ENCODE data around the gene TAPT1. TPM values are rescaled to one million over a fixed set of nuclear protein-coding genes. Genes with fewer than 3 reads are reported as not detected.
A peak's percentile ranks its signal among the peaks of the same experiment; 100 is the strongest.

The TAPT1 gene
- total RNA-seq, 5 donors from 2014 or later (not counting 1 experiment from before 2014, with no cell fraction given), result 41.1 to 77.9 (median 50.3) TPM

DNA sequence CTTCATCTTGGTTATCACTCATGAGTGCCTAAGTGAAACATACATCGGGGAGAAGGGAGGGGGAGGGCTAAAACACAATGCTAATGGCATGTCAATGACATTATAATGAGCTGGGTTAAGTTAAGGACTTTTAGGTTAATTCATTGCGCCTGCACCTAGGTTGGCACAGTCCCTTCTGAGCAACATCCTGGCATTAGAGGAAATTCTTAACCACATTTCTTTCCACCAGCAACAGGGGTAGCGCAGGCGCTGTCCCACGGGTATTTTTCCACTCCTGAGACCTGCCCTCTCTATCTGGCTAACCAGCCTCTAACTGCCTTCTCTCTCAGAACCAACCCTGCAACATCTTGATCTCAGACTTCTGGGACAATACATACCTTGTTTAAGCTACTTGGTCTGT, 103.5 kb downstream of the TAPT1 start:
- Histone ChIP-seq H3K9me3 (no peaks in the 10 kb centered on the region), H3K36me3 (ENCODE audit: control insufficient read depth in 2 of 2, extremely low read depth in 1 of 2, insufficient read depth in 1 of 2, low read length in 1 of 2) (no peaks in the 10 kb centered on the region), H3K27me3 (replicated peaks in 1 of 2; ENCODE audit: control insufficient read depth in 2 of 2, extremely low read depth in 1 of 2, insufficient read depth in 2 of 2, low read length in 1 of 2) (peaks cover 0 to 29% of the 10 kb centered on the region in 2 experiments), H3K4me1 (ENCODE audit: control insufficient read depth in 1 of 2, extremely low read depth in 1 of 2, insufficient read depth in 2 of 2, low read length in 2 of 2) (peaks cover 27 to 29% of the 10 kb centered on the region in 2 experiments), H3K4me3 (ENCODE audit: control insufficient read depth in 1 of 2, extremely low read depth in 1 of 2, low read length in 1 of 2) (no peak overlapping the region), H3K27ac (ENCODE audit: low read length) (no peak overlapping the region)
- H3K4me3 Mint-ChIP-seq, result peak overlapping the region in 1 of 3 donors; percentile 27
- H3K9me3 Mint-ChIP-seq, result no peaks in the 10 kb centered on the region
- CTCF ChIA-PET, result interaction anchor here in 1 of 2 donors (0.6 kb wide), 1 partner anchor 1525 kb away, joined by 3 read pairs; no protein-coding TSS in a partner anchor
- no peaks in the 10 kb centered on the region for H3K36me3 Mint-ChIP-seq
- peaks cover 0 to 2% of the 10 kb centered on the region in 2 donors for H3K27me3 Mint-ChIP-seq
- peak in 10 of 35 experiments; percentile 1 to 31 (median 6) for DNase-seq
- peak; percentile 35 to 80 (median 68) for ATAC-seq (replicated peaks in 1 of 4)
- 0% methylated on average over 3 of the region's 5 CpGs for WGBS (ENCODE audit: insufficient coverage)
- H3K4me1 Mint-ChIP-seq, result peaks cover 20 to 35% (median 21%) of the 10 kb centered on the region in 3 donors
- H3K27ac Mint-ChIP-seq, result no peak overlapping the region
- POLR2A ChIA-PET, result no interaction called here

DNA sequence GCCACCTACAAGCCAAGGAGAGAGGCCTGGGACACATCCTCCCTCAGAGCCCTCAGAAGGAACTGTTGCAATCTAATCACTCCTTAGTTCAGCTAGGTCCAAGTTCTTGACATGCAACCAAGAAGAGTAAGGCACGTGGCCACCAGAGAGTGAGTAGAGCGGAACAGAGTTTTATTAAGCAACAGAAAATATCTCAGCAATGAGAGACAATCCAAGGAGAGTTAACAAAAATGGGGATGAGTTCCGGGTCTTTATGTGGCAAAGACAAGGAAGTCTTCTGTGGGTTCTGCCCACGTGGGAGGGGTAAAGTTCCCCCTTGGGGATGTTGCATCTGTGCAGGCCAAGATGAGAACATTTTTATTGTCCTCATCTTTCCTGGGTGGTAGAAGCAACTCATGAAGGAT, 104.0 kb downstream of the TAPT1 start:
- H3K9me3 Mint-ChIP-seq, result no peaks in the 10 kb centered on the region
- H3K27me3 Mint-ChIP-seq, result peaks cover 0 to 2% of the 10 kb centered on the region in 2 donors
- WGBS (ENCODE audit: insufficient coverage), result 67% methylated on average over 4 of the region's 4 CpGs
- no peak overlapping the region for H3K4me3 ChIP-seq (ENCODE audit: control insufficient read depth in 1 of 2, extremely low read depth in 1 of 2, low read length in 1 of 2)
- H3K4me1 ChIP-seq (ENCODE audit: control insufficient read depth in 1 of 2, extremely low read depth in 1 of 2, insufficient read depth in 2 of 2, low read length in 2 of 2), result peaks cover 27 to 29% of the 10 kb centered on the region in 2 experiments
- no peaks in the 10 kb centered on the region for H3K36me3 Mint-ChIP-seq
- CTCF ChIA-PET, result no interaction called here
- H3K27me3 ChIP-seq (replicated peaks in 1 of 2; ENCODE audit: control insufficient read depth in 2 of 2, extremely low read depth in 1 of 2, insufficient read depth in 2 of 2, low read length in 1 of 2), result peaks cover 0 to 29% of the 10 kb centered on the region in 2 experiments
- H3K27ac ChIP-seq (ENCODE audit: low read length), result no peak overlapping the region
- H3K36me3 ChIP-seq (ENCODE audit: control insufficient read depth in 2 of 2, extremely low read depth in 1 of 2, insufficient read depth in 1 of 2, low read length in 1 of 2), result no peaks in the 10 kb centered on the region
- peak overlapping the region in 1 of 3 donors; percentile 27 for H3K4me3 Mint-ChIP-seq
- DNase-seq (no peak), ATAC-seq (replicated peaks in 1 of 4) (no peak)
- no peaks in the 10 kb centered on the region for H3K9me3 ChIP-seq
- POLR2A ChIA-PET, result no interaction called here
- H3K27ac Mint-ChIP-seq, result no peak overlapping the region
- peaks cover 20 to 35% (median 21%) of the 10 kb centered on the region in 3 donors for H3K4me1 Mint-ChIP-seq

DNA sequence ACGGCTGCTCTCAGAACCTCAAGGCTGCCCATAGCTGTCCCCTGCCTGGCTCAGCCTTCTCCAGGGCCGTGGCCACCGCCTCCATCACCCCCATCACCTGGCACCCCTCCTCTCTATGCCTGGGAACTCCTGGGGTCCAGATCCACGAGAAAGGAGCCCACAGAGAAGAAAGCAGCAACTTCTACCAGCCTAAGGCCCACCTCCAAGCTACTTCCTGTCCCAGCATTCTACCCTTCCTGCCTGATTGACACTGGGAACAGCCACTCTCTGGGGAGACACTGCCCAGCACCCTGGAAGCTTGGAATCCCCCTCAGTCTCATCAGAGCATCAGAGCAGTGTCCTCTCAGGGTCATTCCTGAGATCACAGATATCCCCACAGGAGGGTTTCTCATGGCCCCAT, 105.6 kb downstream of the TAPT1 start:
- ChIA-PET CTCF (no interaction called here), POLR2A (interaction anchor here in 1 of 2 donors (0.6 kb wide), 1 partner anchor 215 kb away, joined by 16 read pairs; no protein-coding TSS in a partner anchor)
- ATAC-seq (replicated peaks in 1 of 4) (no peak), DNase-seq (no peak)
- peaks cover 27 to 29% of the 10 kb centered on the region in 2 experiments for H3K4me1 ChIP-seq (ENCODE audit: control insufficient read depth in 1 of 2, extremely low read depth in 1 of 2, insufficient read depth in 2 of 2, low read length in 2 of 2)
- Mint-ChIP-seq H3K27ac (no peak overlapping the region), H3K9me3 (no peaks in the 10 kb centered on the region), H3K4me1 (peaks cover 20 to 35% (median 21%) of the 10 kb centered on the region in 3 donors), H3K4me3 (no peak overlapping the region), H3K27me3 (peaks cover 0 to 7% of the 10 kb centered on the region in 2 donors), H3K36me3 (no peaks in the 10 kb centered on the region)
- no peak overlapping the region for H3K27ac ChIP-seq (ENCODE audit: low read length)
- no peaks in the 10 kb centered on the region for H3K36me3 ChIP-seq (ENCODE audit: control insufficient read depth in 2 of 2, extremely low read depth in 1 of 2, insufficient read depth in 1 of 2, low read length in 1 of 2)
- no peak overlapping the region for H3K4me3 ChIP-seq (ENCODE audit: control insufficient read depth in 1 of 2, extremely low read depth in 1 of 2, low read length in 1 of 2)
- H3K27me3 ChIP-seq (replicated peaks in 1 of 2; ENCODE audit: control insufficient read depth in 2 of 2, extremely low read depth in 1 of 2, insufficient read depth in 2 of 2, low read length in 1 of 2), result peaks cover 0 to 22% of the 10 kb centered on the region in 2 experiments
- H3K9me3 ChIP-seq, result no peaks in the 10 kb centered on the region
- WGBS (ENCODE audit: insufficient coverage), result 50% methylated on average over 1 of the region's 4 CpGs

DNA sequence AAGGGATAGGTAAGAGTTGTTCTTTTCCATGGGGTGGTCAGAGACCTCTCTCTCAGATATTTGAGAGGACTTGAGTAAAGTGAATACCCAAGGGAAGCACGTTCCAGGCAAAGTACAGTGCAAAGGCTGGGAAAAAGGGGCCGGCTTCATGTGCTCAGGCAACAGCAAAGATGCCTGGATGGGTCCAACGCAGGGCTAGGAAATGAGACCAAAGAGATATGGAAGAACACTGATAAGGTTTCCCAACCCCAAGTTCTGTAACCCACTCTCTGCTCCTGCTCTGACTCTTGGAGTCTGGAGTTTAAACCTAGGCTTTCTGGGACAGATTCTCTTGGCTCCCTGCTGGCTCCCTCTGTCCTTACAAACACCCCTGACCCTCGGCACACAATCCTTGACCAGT, 106.3 kb downstream of the TAPT1 start:
- Histone ChIP-seq H3K36me3 (ENCODE audit: control insufficient read depth in 2 of 2, extremely low read depth in 1 of 2, insufficient read depth in 1 of 2, low read length in 1 of 2) (no peaks in the 10 kb centered on the region), H3K27me3 (replicated peaks in 1 of 2; ENCODE audit: control insufficient read depth in 2 of 2, extremely low read depth in 1 of 2, insufficient read depth in 2 of 2, low read length in 1 of 2) (peaks cover 0 to 21% of the 10 kb centered on the region in 2 experiments), H3K4me3 (ENCODE audit: control insufficient read depth in 1 of 2, extremely low read depth in 1 of 2, low read length in 1 of 2) (no peak overlapping the region), H3K4me1 (ENCODE audit: control insufficient read depth in 1 of 2, extremely low read depth in 1 of 2, insufficient read depth in 2 of 2, low read length in 2 of 2) (peaks cover 25 to 29% of the 10 kb centered on the region in 2 experiments), H3K27ac (ENCODE audit: low read length) (no peak overlapping the region), H3K9me3 (no peaks in the 10 kb centered on the region)
- CTCF ChIA-PET, result no interaction called here
- Mint-ChIP-seq H3K27ac (no peak overlapping the region), H3K36me3 (no peaks in the 10 kb centered on the region), H3K9me3 (no peaks in the 10 kb centered on the region), H3K4me1 (peaks cover 20 to 35% (median 21%) of the 10 kb centered on the region in 3 donors), H3K27me3 (peaks cover 0 to 7% of the 10 kb centered on the region in 2 donors), H3K4me3 (no peak overlapping the region)
- 78% methylated on average over 4 of the region's 4 CpGs for WGBS (ENCODE audit: insufficient coverage)
- POLR2A ChIA-PET, result no interaction called here
- no peak for DNase-seq
- ATAC-seq (replicated peaks in 1 of 4), result no peak

DNA sequence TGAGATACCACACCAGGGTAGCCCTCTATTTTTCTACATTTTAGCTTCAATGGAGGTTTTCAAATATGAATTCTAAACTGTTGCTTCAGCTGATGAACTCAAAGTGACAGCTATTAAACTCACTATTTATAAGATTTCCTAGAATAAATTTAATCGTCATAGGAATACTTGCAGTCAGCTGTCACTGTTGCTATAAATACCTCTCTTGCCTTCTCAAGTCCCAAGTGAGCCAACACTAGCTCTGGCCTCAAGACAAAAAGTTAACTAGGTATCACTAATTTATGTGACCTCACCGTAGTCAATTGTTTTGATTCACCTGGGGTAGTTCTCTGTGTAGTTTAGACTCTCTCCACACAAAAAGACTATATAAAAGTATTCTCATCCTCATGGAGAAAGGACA, 108.2 kb downstream of the TAPT1 start:
- no peaks in the 10 kb centered on the region for H3K9me3 Mint-ChIP-seq
- H3K27me3 Mint-ChIP-seq, result peaks cover 7 to 16% of the 10 kb centered on the region in 2 donors
- CTCF ChIA-PET, result interaction anchor here in 1 of 2 donors (0.6 kb wide), 1 partner anchor 37 kb away, joined by 4 read pairs; no protein-coding TSS in a partner anchor
- no peak overlapping the region for H3K4me3 ChIP-seq (ENCODE audit: control insufficient read depth in 1 of 2, extremely low read depth in 1 of 2, low read length in 1 of 2)
- no peaks in the 10 kb centered on the region for H3K36me3 ChIP-seq (ENCODE audit: control insufficient read depth in 2 of 2, extremely low read depth in 1 of 2, insufficient read depth in 1 of 2, low read length in 1 of 2)
- ATAC-seq (replicated peaks in 1 of 4) (no peak), DNase-seq (no peak)
- POLR2A ChIA-PET, result no interaction called here
- no peak overlapping the region for H3K27ac ChIP-seq (ENCODE audit: low read length)
- H3K4me1 Mint-ChIP-seq, result peaks cover 12 to 25% (median 15%) of the 10 kb centered on the region in 3 donors
- H3K4me3 Mint-ChIP-seq, result no peak overlapping the region
- peaks cover 14 to 16% of the 10 kb centered on the region in 2 experiments for H3K4me1 ChIP-seq (ENCODE audit: control insufficient read depth in 1 of 2, extremely low read depth in 1 of 2, insufficient read depth in 2 of 2, low read length in 2 of 2)
- H3K27ac Mint-ChIP-seq, result no peak overlapping the region
- peaks cover 0 to 25% of the 10 kb centered on the region in 2 experiments for H3K27me3 ChIP-seq (replicated peaks in 1 of 2; ENCODE audit: control insufficient read depth in 2 of 2, extremely low read depth in 1 of 2, insufficient read depth in 2 of 2, low read length in 1 of 2)
- no peaks in the 10 kb centered on the region for H3K9me3 ChIP-seq
- no peaks in the 10 kb centered on the region for H3K36me3 Mint-ChIP-seq
- 100% methylated on average over 1 of the region's 2 CpGs for WGBS (ENCODE audit: insufficient coverage)

DNA sequence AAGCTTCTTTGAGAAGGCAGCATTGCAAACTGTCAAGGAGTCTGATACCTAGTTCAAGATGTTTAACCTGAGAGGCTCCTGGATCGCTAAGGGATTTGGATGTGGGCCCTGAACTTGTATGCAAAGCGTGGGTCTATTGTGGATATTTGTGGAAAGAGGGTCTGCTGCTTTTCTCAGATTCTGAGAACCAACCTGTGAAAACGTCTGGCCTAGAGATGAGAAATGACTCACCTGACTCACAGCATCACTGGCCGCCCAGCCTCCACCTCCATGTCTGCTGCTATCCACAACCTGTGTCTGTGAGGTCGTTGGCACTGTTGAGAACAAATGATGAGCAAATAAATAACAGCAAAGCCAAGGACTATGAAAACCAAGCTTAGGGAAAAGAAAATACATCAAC, 109.1 kb downstream of the TAPT1 start:
- no CpG with 5 or more reads among the region's 5 CpGs for WGBS (ENCODE audit: insufficient coverage)
- H3K27me3 ChIP-seq (replicated peaks in 1 of 2; ENCODE audit: control insufficient read depth in 2 of 2, extremely low read depth in 1 of 2, insufficient read depth in 2 of 2, low read length in 1 of 2), result peaks cover 0 to 25% of the 10 kb centered on the region in 2 experiments
- no peaks in the 10 kb centered on the region for H3K36me3 Mint-ChIP-seq
- POLR2A ChIA-PET, result no interaction called here
- no peak overlapping the region for H3K27ac Mint-ChIP-seq
- H3K4me3 ChIP-seq (ENCODE audit: control insufficient read depth in 1 of 2, extremely low read depth in 1 of 2, low read length in 1 of 2), result no peak overlapping the region
- no peaks in the 10 kb centered on the region for H3K9me3 Mint-ChIP-seq
- no peaks in the 10 kb centered on the region for H3K36me3 ChIP-seq (ENCODE audit: control insufficient read depth in 2 of 2, extremely low read depth in 1 of 2, insufficient read depth in 1 of 2, low read length in 1 of 2)
- no peaks in the 10 kb centered on the region for H3K9me3 ChIP-seq
- peaks cover 5 to 7% of the 10 kb centered on the region in 2 experiments for H3K4me1 ChIP-seq (ENCODE audit: control insufficient read depth in 1 of 2, extremely low read depth in 1 of 2, insufficient read depth in 2 of 2, low read length in 2 of 2)
- H3K4me1 Mint-ChIP-seq, result peaks cover 3 to 15% (median 6%) of the 10 kb centered on the region in 3 donors
- ATAC-seq (replicated peaks in 1 of 4) (no peak), DNase-seq (no peak)
- CTCF ChIA-PET, result no interaction called here
- H3K27me3 Mint-ChIP-seq, result peaks cover 7 to 19% of the 10 kb centered on the region in 2 donors
- no peak overlapping the region for H3K4me3 Mint-ChIP-seq
- no peak overlapping the region for H3K27ac ChIP-seq (ENCODE audit: low read length)
